Stimulated activated naive B cell treated with anti-CD40 and anti-IgM and Interleukin-4, amounts not matched to agents 10 μg/mL and 1 μg/mL and 100 μg/mL, for 72 hours (primary cell): ENCODE data around the gene SLC13A5.
A peak's percentile ranks its signal among the peaks of the same experiment; 100 is the strongest.
"Not testable (repeated sequence)": the region's sequence is repeated elsewhere in the genome, so short reads cannot be mapped to it uniquely, and the experiment has no call there.

Source experiments
- ATAC-seq, 2 donors: fragments of 150-1000 bp; cut with Tn5 transposase; replicated peaks; 2 replicates each; pipeline ENCODE4 v1.10.0; 2021; ENCODE audit warnings: moderate library complexity in 1 of 2
- DNase-seq: peaks from one replicate; pipeline ENCODE4 v3.0.0; 2021
- H3K27ac Mint-ChIP-seq: one replicate; pipeline ENCODE4 v1.8.0; 2022; ENCODE audit warnings: mild to moderate bottlenecking, mixed read lengths
- H3K27me3 Mint-ChIP-seq, 2 donors: one replicate each; pipeline ENCODE4 v1.8.0; 2022; ENCODE audit warnings: mixed read lengths in 2 of 2
- H3K36me3 Mint-ChIP-seq, 2 donors: one replicate each; pipeline ENCODE4 v1.8.0; 2022; ENCODE audit warnings: mixed read lengths in 2 of 2, mild to moderate bottlenecking in 1 of 2
- H3K4me1 Mint-ChIP-seq, 2 donors: one replicate each; pipeline ENCODE4 v1.8.0; 2022; ENCODE audit warnings: mixed read lengths in 2 of 2, mild to moderate bottlenecking in 1 of 2
- H3K4me3 Mint-ChIP-seq, 2 donors: one replicate each; pipeline ENCODE4 v1.8.0; 2022; ENCODE audit warnings: mild to moderate bottlenecking in 2 of 2, mixed read lengths in 2 of 2, moderate library complexity in 1 of 2
- H3K9me3 Mint-ChIP-seq, 2 donors: one replicate each; pipeline ENCODE4 v1.8.0; 2022; ENCODE audit warnings: mixed read lengths in 2 of 2, mild to moderate bottlenecking in 1 of 2

Gene SLC13A5

DNA sequence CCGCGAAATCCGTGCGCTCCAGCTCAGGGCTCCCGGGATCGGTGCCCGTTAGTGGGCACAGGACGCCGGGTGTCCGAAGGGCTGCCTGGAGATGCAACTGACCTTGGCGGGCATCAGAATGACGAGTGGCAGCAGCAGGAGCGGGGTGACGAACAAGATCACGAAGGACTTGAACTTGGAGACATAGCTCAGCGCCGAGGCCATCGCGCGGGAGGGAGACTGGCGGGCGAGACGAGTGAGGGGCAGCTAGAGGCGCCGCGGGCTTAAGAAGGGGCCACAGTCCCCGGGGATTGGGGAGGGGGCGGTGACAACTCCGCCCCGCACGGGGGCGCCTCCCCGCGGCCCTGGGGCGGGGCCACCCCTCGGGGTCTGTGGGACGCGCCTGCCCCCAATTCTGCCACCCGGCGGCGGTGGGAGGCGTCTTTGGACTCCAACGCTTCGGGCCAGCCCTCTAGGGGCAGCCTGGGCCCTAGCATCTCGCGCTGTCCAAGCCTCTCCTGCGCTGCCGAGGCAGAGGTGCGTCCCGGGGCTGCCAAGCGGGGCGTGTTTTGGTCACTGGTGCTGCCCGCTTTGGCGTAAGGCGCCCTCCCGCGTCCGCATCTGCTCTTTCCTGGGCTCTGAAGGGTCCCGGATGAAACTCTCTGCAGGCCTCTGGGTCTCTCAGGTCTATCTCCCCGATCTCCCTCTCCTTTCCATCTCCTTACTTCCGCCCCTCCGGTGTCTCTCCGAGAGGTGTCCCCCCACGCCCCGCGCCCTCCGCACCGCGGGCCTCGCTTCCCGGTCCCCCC, at the start of gene SLC13A5:
Gene SLC13A5 (minus strand): TSS at position 240 of the 788 bp plus-strand sequence. CDS start 36 bp downstream, at position 204.
- H3K27me3 Mint-ChIP-seq = peaks cover 72 to 87% of the 10 kb centered on the region in 2 donors
- DNase-seq (no peak), ATAC-seq (peak; percentile 85)
- peaks cover 2 to 3% of the 10 kb centered on the region in 2 donors for H3K36me3 Mint-ChIP-seq
- H3K9me3 Mint-ChIP-seq = peaks cover 3 to 7% of the 10 kb centered on the region in 2 donors
- no peak within 1 kb of the TSS for H3K27ac Mint-ChIP-seq
- peaks cover 20 to 26% of the 10 kb centered on the region in 2 donors for H3K4me1 Mint-ChIP-seq
- H3K4me3 Mint-ChIP-seq = peak within 1 kb of the TSS; percentile 79 to 80

DNA sequence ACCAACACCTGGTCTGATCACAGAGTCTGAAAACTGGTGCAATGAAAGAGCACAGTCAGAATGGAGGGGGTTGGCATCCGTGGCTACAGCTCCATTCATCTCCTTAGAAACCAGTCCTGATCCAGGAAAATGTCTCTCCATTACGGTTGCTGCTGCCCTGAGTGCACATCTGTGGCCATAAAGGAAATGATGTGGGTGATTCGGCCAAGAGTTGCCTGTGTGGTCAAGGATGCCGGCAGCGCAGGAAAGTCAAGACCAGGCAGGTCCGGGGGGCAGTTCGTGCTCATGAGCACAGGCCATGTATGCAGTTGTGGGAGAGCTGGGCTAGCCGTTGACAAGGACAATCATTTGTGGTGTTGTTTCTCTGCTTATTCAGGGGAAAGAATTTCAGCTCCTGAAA, 48.6 kb upstream of the SLC13A5 start:
- Mint-ChIP-seq H3K36me3 (peaks cover 46 to 71% of the 10 kb centered on the region in 2 donors), H3K4me1 (peaks cover 15 to 17% of the 10 kb centered on the region in 2 donors), H3K9me3 (peaks cover 8 to 13% of the 10 kb centered on the region in 2 donors), H3K4me3 (no peak overlapping the region), H3K27me3 (no peaks in the 10 kb centered on the region), H3K27ac (no peak overlapping the region)
- ATAC-seq (no peak), DNase-seq (no peak)

DNA sequence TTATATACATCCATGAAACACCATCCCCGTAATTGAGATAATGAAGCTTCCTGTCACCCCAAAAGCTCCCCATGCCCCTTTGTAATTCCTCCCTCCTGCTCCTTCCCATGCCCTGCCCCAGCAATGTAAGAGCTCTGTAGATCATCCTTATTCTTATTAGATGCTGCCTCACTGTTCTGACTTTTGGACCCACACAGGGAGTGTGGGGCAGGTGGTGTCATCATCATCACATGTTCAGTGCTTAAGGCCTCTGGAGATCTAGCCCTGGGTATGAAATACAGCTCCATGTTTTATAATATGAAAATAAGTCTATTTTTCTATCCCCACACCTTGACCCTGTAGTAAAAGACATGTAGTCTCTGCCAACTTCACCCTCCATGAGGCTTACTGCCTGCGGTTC, 44.6 kb upstream of the SLC13A5 start:
- Mint-ChIP-seq H3K36me3 (peaks cover 16 to 35% of the 10 kb centered on the region in 2 donors), H3K4me3 (peak overlapping the region in 1 of 2 donors; percentile 15), H3K27me3 (no peaks in the 10 kb centered on the region), H3K4me1 (peaks cover 32 to 38% of the 10 kb centered on the region in 2 donors), H3K27ac (no peak overlapping the region), H3K9me3 (no peaks in the 10 kb centered on the region)
- DNase-seq (no peak), ATAC-seq (no peak)

DNA sequence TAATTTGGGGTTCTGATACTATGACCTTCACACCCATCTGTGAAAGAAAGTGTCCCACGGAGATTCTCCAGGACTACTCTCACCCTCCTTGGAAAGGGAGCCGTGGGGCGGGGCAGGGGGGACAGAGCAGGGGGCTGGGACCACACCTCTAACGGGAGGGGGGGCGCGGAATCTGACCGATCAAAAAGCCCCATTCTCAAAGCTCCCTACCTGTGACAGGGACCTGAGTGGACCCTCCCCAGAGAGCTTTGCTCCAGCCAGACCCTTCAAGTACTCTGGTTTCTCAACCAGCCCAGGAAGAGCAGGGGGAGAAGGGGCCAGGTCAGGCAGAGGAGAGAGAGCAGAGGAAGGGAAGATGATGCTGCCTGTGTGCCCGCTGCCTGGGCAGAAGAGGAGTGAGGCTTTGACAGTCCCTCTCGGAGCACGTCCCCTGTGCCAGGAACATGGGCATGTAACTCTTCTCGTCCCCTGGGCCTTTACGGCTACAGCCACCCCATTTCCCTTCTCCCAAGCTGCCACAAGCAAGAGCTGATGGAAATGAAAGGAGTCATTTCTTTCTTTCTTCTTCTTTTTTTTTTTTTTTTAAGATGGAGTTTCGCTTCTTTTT, 43.4 kb upstream of the SLC13A5 start:
- DNase-seq (no peak), ATAC-seq (peak; percentile 34 to 46)
- Mint-ChIP-seq H3K9me3 (no peaks in the 10 kb centered on the region), H3K27me3 (no peaks in the 10 kb centered on the region), H3K36me3 (peaks cover 12 to 25% of the 10 kb centered on the region in 2 donors), H3K4me1 (peaks cover 32 to 47% of the 10 kb centered on the region in 2 donors), H3K4me3 (peak overlapping the region; percentile 91 to 92), H3K27ac (peak overlapping the region; percentile 93)

DNA sequence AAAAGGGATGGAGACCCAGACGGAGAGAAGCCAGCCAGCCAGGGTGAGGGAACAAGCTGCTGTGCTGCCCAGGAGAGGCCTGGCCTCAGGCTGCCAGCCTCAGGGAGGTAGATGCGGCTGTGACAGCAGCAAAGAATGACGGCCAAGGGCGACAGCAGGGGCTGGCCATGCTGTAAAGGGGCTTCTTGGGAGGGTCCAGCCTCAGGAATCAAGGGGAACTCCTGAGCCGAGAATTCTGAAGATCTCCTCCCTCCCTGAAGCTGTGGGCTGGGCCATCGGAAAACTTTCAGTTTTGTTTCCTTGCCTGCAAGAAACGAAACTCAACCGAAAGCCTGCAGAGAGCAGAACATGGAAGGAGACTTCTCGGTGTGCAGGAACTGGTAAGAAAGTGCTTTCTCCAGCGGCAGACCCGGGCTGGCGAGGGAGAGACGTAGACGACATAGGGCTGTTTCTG, 42.6 kb upstream of the SLC13A5 start, which contains the start of gene XAF1:
Gene XAF1 (plus strand): TSS at position 316 of the 454 bp plus-strand sequence. CDS start 33 bp downstream, at position 349.
- Mint-ChIP-seq H3K4me1 (peaks cover 32 to 47% of the 10 kb centered on the region in 2 donors), H3K36me3 (peaks cover 10 to 24% of the 10 kb centered on the region in 2 donors), H3K27ac (peak within 1 kb of the TSS; percentile 93), H3K27me3 (no peaks in the 10 kb centered on the region), H3K4me3 (peak within 1 kb of the TSS; percentile 91 to 92), H3K9me3 (no peaks in the 10 kb centered on the region)
- peak; percentile 37 for DNase-seq
- ATAC-seq = peak; percentile 75 to 76

DNA sequence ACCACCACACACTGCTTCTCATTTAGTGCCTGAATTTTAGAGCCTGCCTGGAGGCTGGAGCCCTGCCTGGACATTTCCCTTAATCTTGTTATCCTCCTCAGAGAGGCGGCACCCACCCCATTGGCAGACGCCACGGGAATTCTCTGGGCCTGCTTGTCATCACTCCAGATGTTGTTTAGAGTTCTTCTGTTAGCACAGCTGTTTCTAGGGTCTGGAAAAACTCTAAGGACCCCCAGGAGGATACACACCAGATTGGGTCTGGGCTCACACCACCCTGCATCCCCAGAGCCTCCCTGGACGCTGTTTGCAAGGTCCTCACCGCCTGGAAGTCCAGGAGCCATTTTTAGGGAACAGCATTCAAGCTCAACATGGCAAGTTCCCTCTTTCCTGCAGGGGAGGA, 42.1 kb upstream of the SLC13A5 start:
- peaks cover 32 to 47% of the 10 kb centered on the region in 2 donors for H3K4me1 Mint-ChIP-seq

DNA sequence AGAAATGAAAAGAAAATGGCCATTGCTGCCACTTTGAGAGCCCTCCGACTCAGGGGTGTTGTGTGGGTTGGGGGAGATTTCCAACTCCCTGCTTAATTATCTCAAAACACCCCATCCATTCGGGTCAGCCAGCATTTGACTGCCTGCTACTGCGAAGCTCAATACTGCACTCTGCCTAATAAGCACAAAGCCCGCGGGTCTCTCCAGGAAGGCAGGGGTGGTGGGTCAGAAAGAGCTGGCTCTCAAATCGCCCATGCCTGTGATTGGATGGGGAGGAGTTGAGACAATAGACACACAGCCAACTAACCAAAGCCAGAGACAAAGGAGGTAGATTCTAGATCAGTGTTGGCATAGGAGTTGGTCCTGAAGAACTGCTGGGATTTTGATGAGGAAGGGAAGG, 40.4 kb upstream of the SLC13A5 start:
- no peak overlapping the region for H3K4me3 Mint-ChIP-seq
- DNase-seq = no peak
- no peaks in the 10 kb centered on the region for H3K27me3 Mint-ChIP-seq
- H3K4me1 Mint-ChIP-seq = peaks cover 30 to 47% of the 10 kb centered on the region in 2 donors
- no peak for ATAC-seq
- H3K27ac Mint-ChIP-seq = no peak overlapping the region
- peaks cover 0 to 2% of the 10 kb centered on the region in 2 donors for H3K9me3 Mint-ChIP-seq
- peaks cover 6 to 7% of the 10 kb centered on the region in 2 donors for H3K36me3 Mint-ChIP-seq

More for the DNA sequence above, 42.1 kb upstream of the SLC13A5 start:
- ATAC-seq (no peak), DNase-seq (no peak)
- Mint-ChIP-seq H3K36me3 (peaks cover 8 to 21% of the 10 kb centered on the region in 2 donors), H3K27me3 (no peaks in the 10 kb centered on the region), H3K9me3 (no peaks in the 10 kb centered on the region), H3K4me3 (peak overlapping the region; percentile 91 to 92), H3K27ac (peak overlapping the region; percentile 93)

DNA sequence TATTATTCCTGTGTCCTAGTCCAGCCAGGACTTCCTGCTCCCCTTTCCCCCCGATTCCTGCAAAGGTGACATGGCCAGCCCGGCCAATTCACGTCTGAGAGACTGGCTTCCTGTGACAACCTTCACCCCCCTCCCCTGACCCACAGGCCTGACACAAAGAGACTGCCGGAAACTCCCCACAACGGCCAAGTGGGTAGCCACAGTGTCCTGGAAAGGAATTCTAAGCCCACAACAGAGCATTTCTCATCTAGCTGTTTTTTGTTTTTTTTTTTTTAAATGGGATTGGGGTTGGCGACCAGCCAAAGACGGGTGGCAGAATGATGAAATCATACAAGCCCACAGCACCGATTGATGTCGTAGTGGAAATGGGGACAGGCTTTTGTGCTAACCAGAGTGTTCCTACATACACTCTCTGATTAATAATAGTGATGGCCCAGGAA, 39.9 kb upstream of the SLC13A5 start:
- Mint-ChIP-seq H3K27ac (no peak overlapping the region), H3K4me1 (peaks cover 25 to 44% of the 10 kb centered on the region in 2 donors), H3K9me3 (peaks cover 0 to 2% of the 10 kb centered on the region in 2 donors), H3K4me3 (peak overlapping the region in 1 of 2 donors; percentile 29), H3K36me3 (peaks cover under 1 to 2% of the 10 kb centered on the region in 2 donors), H3K27me3 (no peaks in the 10 kb centered on the region)
- ATAC-seq (no peak), DNase-seq (no peak)

DNA sequence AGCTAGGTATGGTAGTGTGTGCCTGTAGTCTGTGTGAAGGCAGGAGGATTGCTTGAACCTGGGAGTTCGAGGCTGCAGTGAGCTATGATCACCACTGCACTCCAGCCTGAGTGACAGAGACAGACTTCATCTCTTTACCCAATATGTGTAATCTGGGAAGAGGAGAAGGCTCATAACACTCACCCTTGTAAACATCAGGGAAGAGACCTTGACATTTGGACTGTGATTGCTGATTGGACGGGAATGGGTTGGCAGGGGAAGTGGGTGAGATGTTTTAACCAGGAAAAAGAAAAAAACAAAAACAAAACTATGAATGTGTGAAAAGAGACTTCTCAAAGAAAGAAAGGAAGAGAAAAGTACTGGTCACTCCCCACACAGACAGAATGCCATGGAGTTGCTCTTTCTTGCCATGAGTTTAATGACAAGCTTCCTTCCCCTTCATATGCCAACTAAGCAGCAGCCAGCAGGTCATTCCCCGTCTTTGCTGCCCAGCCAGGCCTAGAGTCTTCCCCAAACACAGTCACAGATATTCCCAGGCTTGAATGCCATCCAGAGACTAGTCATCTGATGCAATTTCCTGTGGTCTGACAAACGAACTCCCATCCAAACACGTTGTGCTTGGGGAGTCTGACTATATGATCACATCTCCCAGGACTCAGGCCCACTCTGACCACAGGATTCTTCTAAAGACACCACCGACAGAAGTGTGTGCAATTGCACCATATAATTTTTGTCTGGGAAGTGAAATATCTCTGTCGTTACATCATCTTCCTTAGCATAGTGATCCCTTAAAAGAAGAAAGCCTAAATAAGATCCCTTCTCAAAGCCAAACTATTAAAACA, 39.1 kb upstream of the SLC13A5 start:
- Mint-ChIP-seq H3K27ac (no peak overlapping the region), H3K4me3 (no peak overlapping the region), H3K36me3 (no peaks in the 10 kb centered on the region), H3K4me1 (peaks cover 21 to 36% of the 10 kb centered on the region in 2 donors), H3K27me3 (no peaks in the 10 kb centered on the region), H3K9me3 (peaks cover 0 to 2% of the 10 kb centered on the region in 2 donors)
- DNase-seq (no peak), ATAC-seq (no peak)

DNA sequence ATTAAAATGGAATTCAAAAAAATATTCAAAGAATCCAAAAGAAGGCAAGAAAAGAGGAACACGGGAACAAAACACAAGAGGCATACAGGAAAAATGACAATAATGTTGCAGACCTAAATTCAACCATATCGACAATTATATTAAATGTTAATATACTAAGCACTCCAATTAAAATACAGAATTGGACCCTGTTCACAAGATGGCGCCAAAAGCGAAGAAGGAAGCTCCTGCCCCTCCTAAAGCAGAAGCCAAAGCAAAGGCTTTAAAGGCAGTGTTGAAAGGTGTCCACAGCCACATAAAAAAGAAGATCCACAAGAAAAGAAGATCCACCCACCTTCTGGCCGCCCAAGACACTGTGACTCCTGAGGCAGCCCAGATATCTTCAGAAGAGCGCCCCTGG, 36.4 kb upstream of the SLC13A5 start:
- Mint-ChIP-seq H3K27ac (no peak overlapping the region), H3K27me3 (peaks cover 9 to 17% of the 10 kb centered on the region in 2 donors), H3K4me1 (peaks cover 0 to 12% of the 10 kb centered on the region in 2 donors), H3K9me3 (peaks cover 0 to 2% of the 10 kb centered on the region in 2 donors), H3K4me3 (no peak overlapping the region), H3K36me3 (no peaks in the 10 kb centered on the region)
- DNase-seq = no peak
- no peak for ATAC-seq

DNA sequence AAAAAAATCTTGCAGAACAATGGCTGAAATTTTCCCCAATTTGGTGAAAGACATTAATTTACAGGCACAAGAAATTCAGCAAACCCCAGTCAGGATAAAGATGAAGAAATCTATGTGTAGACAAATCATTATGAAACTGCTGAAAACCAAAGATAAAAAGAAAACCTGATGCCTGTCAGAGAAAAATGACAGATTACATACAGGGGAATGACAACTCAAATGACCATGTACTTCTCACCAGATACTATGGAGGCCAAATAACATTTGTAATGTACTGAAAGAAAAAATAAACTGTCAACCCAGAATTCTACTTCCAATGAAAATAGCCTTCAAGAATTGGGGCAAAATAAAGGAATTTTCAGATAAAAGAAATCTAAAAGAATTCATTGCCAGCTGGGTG, 35.4 kb upstream of the SLC13A5 start:
- Mint-ChIP-seq H3K9me3 (peaks cover 0 to 2% of the 10 kb centered on the region in 2 donors), H3K27ac (no peak overlapping the region), H3K4me1 (peaks cover 0 to 12% of the 10 kb centered on the region in 2 donors), H3K4me3 (no peak overlapping the region), H3K36me3 (no peaks in the 10 kb centered on the region), H3K27me3 (peaks cover 9 to 25% of the 10 kb centered on the region in 2 donors)
- DNase-seq (no peak), ATAC-seq (no peak)

DNA sequence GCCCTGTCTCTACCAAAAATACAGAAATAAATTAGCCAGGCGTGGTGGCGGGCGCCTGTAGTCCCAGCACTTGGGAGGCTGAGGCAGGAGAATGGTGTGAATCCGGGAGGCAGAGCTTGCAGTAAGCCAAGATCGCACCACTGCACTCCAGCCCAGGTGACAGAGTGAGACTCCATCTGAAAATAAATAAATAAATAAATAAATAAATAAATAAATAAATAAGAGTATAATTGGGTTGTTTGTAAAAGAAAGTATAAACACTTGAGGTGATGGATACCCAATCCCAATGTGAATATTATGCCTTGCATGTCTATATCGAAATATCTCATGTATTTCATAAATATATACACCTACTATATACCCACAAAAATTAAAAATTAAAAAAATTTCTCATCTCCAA, 33.5 kb upstream of the SLC13A5 start:
- not testable (repeated sequence) for ATAC-seq, H3K4me3 Mint-ChIP-seq, H3K4me1 Mint-ChIP-seq, DNase-seq, H3K36me3 Mint-ChIP-seq, H3K27ac Mint-ChIP-seq, H3K9me3 Mint-ChIP-seq
- peaks cover 23 to 43% of the 10 kb centered on the region in 2 donors for H3K27me3 Mint-ChIP-seq

DNA sequence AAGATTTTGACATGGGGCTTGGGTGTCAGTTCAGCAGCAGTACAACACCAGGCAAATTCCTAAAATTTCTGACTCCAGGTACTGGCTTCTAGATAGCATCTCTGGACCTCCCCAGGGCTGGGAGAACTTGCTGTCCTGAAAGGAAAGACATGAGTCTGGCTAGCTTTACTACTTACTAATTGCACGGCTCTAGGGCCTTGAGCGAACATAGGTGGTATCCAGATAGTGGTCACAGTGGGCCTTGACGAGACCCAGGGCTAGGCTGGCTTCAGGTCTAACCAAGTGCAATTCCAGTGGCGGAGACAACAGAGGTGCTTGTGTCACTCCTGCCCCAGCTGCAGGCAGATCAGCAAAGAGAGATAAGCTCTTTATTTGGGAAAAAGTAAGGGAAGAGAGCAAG, 16.4 kb upstream of the SLC13A5 start:
- DNase-seq (no peak), ATAC-seq (no peak)
- Mint-ChIP-seq H3K27me3 (peaks cover 30 to 33% of the 10 kb centered on the region in 2 donors), H3K27ac (peak overlapping the region; percentile 38), H3K4me3 (no peak overlapping the region), H3K4me1 (no peaks in the 10 kb centered on the region), H3K9me3 (peaks cover 0 to 1% of the 10 kb centered on the region in 2 donors), H3K36me3 (no peaks in the 10 kb centered on the region)

DNA sequence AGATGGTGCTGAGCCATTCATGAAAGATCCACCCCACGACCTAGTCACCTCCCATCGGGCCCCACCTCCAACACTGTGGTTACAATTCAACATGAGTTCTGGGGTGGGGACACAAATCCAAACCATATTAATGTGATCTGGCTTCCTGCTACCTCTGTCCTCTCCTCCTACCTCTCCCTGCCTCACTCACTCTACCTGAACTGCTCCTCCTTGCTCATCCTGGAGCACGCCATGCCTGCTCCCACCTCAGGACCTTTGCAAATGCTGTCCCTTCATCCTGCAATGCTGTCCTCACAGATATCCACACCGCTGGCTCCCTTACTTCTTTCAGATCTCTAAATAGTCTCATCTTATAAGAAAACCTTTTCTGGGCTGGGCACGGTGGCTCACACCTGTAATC, 10.8 kb upstream of the SLC13A5 start:
- peaks cover 43 to 63% of the 10 kb centered on the region in 2 donors for H3K27me3 Mint-ChIP-seq

More for the DNA sequence above, 10.8 kb upstream of the SLC13A5 start:
- peaks cover 0 to 1% of the 10 kb centered on the region in 2 donors for H3K9me3 Mint-ChIP-seq
- no peaks in the 10 kb centered on the region for H3K36me3 Mint-ChIP-seq
- peaks cover 0 to 8% of the 10 kb centered on the region in 2 donors for H3K4me1 Mint-ChIP-seq
- H3K27ac Mint-ChIP-seq = no peak overlapping the region
- ATAC-seq (no peak), DNase-seq (no peak)
- H3K4me3 Mint-ChIP-seq = no peak overlapping the region
